Kidney (tissue), 22 donors: ENCODE data around the gene ANKRD17. TPM values are rescaled to one million over a fixed set of nuclear protein-coding genes. Genes with fewer than 3 reads are reported as not detected.
A peak's percentile ranks its signal among the peaks of the same experiment; 100 is the strongest.

ENCODE experiments used
- DNase-seq, 5 donors: peaks; one replicate each; pipeline ENCODE4 v3.0.0-alpha.2; 2013 to 2020
- FAIRE-seq: peaks from 2 replicates; lab custom pipeline; 2012; peaks lifted over from hg19 to GRCh38; lab: Jason Lieb, UNC
- H3K27ac ChIP-seq, 2 donors: one replicate each; pipeline ENCODE4 v1.7.0; 2013; ENCODE audit warnings: low read depth in 2 of 2, low read length in 2 of 2, inconsistent platforms in 1 of 2
- H3K27me3 ChIP-seq: one replicate; pipeline ENCODE4 v1.7.1; 2013; ENCODE audit warnings: low read length, inconsistent platforms; ENCODE audit not compliant: control insufficient read depth, insufficient read depth
- H3K36me3 ChIP-seq, 3 donors: one replicate each; pipeline versions ENCODE4 v1.7.0 to v1.7.1; 2013; ENCODE audit warnings: low read length in 3 of 3, control low read depth in 1 of 3, inconsistent platforms in 1 of 3; ENCODE audit not compliant: insufficient read depth in 3 of 3, control insufficient read depth in 2 of 3
- H3K4me1 ChIP-seq, 3 donors: one replicate each; pipeline versions ENCODE4 v1.7.0 to v1.7.1; 2013; ENCODE audit warnings: low read length in 3 of 3, inconsistent platforms in 1 of 3, low read depth in 1 of 3; ENCODE audit not compliant: control insufficient read depth in 2 of 3, insufficient read depth in 2 of 3
- H3K4me3 ChIP-seq, 3 donors: one replicate each; pipeline versions ENCODE4 v1.7.0 to v1.8.1; 2013; ENCODE audit warnings: low read length in 3 of 3, control low read depth in 1 of 3, inconsistent platforms in 1 of 3
- H3K9ac ChIP-seq, 3 donors: one replicate each; pipeline versions ENCODE4 v1.7.0 to v1.7.1; 2013; ENCODE audit warnings: low read length in 3 of 3, control low read depth in 1 of 3, inconsistent platforms in 1 of 3
- H3K9me3 ChIP-seq, 3 donors: one replicate each; pipeline versions ENCODE4 v1.7.0 to v1.7.1; 2013; ENCODE audit warnings: low read length in 3 of 3, control low read depth in 1 of 3, inconsistent platforms in 1 of 3; ENCODE audit not compliant: control insufficient read depth in 2 of 3, insufficient read depth in 1 of 3
- intact Hi-C: fragments of 100-400 bp; cut with DNase I; formaldehyde crosslinking; loops from one replicate; pipeline ENCODE4 v1.11.1; 2022
- long read RNA-seq, 10 donors: library from polyadenylated mRNA in 1 of 10; unstranded in 1 of 10; transcript quantifications; one replicate each; pipeline ENCODE4 v2.0.0 and lab custom pipeline, GENCODE V29; 2021 to 2026
- polyA plus RNA-seq: library from polyadenylated mRNA; stranded (reverse); fragments of 350-450 nt; fragmentation: Illumina TruSeq; extraction: RNeasy Lipid Tissue Mini Kit (QIAGEN cat#74804); gene quantifications from one replicate; pipeline ENCODE4 v1.2.3, GENCODE V29; 2014; ENCODE audit warnings: low read depth, low replicate concordance; ENCODE audit not compliant: insufficient read depth
- total RNA-seq: library from RNA; stranded (reverse); fragmentation: NEBNext Ultra II Directional; extraction: Animal tissue kit (Norgen Biotek cat#: 25700); gene quantifications from one replicate; pipeline ENCODE4 v1.2.1, GENCODE V29; 2021
- TF ChIP-seq, protein P1 (sequence below): IDR thresholded peaks from 3 replicates; pipeline ENCODE4 v1.5.1; 2012; ENCODE audit warnings: mild to moderate bottlenecking, moderate library complexity, borderline replicate concordance; ENCODE audit not compliant: insufficient read depth; ENCODE audit errors: extremely low read depth
- donor health status: control.
- donor health status: control.
- donor health status: control.
- donor health status: control.
- donor health status: control.
- donor health status: DM: yes; HTN: yes; CAD: no.
- donor health status: Normal renal cell carcinoma (clear cell type).

ANKRD17 gene, protein sequence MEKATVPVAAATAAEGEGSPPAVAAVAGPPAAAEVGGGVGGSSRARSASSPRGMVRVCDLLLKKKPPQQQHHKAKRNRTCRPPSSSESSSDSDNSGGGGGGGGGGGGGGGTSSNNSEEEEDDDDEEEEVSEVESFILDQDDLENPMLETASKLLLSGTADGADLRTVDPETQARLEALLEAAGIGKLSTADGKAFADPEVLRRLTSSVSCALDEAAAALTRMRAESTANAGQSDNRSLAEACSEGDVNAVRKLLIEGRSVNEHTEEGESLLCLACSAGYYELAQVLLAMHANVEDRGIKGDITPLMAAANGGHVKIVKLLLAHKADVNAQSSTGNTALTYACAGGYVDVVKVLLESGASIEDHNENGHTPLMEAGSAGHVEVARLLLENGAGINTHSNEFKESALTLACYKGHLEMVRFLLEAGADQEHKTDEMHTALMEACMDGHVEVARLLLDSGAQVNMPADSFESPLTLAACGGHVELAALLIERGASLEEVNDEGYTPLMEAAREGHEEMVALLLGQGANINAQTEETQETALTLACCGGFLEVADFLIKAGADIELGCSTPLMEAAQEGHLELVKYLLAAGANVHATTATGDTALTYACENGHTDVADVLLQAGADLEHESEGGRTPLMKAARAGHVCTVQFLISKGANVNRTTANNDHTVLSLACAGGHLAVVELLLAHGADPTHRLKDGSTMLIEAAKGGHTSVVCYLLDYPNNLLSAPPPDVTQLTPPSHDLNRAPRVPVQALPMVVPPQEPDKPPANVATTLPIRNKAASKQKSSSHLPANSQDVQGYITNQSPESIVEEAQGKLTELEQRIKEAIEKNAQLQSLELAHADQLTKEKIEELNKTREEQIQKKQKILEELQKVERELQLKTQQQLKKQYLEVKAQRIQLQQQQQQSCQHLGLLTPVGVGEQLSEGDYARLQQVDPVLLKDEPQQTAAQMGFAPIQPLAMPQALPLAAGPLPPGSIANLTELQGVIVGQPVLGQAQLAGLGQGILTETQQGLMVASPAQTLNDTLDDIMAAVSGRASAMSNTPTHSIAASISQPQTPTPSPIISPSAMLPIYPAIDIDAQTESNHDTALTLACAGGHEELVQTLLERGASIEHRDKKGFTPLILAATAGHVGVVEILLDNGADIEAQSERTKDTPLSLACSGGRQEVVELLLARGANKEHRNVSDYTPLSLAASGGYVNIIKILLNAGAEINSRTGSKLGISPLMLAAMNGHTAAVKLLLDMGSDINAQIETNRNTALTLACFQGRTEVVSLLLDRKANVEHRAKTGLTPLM (N-terminal part only)
- 67.7 TPM for total RNA-seq
- 13.3 TPM for polyA plus RNA-seq
- long read RNA-seq, donor 1, partial matches to known transcripts, result 5 of 5 reads
- long read RNA-seq, donor 1, other reads (novel, unspliced or antisense), result 0 of 5 reads
- long read RNA-seq, donor 2, partial matches to known transcripts, result 12 of 12 reads
- long read RNA-seq, donor 2, other reads (novel, unspliced or antisense), result 0 of 12 reads
- long read RNA-seq, donor 3, partial matches to known transcripts, result 63 of 63 reads
- long read RNA-seq, donor 3, other reads (novel, unspliced or antisense), result 0 of 63 reads
- long read RNA-seq, donor 4, partial matches to known transcripts, result 55 of 55 reads
- long read RNA-seq, donor 4, other reads (novel, unspliced or antisense), result 0 of 55 reads
- long read RNA-seq, donor 5, result 0 reads
- long read RNA-seq, donor 6, partial matches to known transcripts, result 33 of 35 reads
- long read RNA-seq, donor 6, other reads (novel, unspliced or antisense), result 0 of 35 reads
- long read RNA-seq, donor 7, partial matches to known transcripts, result 54 of 74 reads
- long read RNA-seq, donor 7, other reads (novel, unspliced or antisense), result 20 of 74 reads
- long read RNA-seq, donor 8, partial matches to known transcripts, result 29 of 31 reads
- long read RNA-seq, donor 8, other reads (novel, unspliced or antisense), result 0 of 31 reads
- long read RNA-seq, donor 9, partial matches to known transcripts, result 6 of 6 reads
- long read RNA-seq, donor 9, other reads (novel, unspliced or antisense), result 0 of 6 reads
- long read RNA-seq, donor 10, partial matches to known transcripts, result 9 of 9 reads
- long read RNA-seq, donor 10, other reads (novel, unspliced or antisense), result 0 of 9 reads

DNA sequence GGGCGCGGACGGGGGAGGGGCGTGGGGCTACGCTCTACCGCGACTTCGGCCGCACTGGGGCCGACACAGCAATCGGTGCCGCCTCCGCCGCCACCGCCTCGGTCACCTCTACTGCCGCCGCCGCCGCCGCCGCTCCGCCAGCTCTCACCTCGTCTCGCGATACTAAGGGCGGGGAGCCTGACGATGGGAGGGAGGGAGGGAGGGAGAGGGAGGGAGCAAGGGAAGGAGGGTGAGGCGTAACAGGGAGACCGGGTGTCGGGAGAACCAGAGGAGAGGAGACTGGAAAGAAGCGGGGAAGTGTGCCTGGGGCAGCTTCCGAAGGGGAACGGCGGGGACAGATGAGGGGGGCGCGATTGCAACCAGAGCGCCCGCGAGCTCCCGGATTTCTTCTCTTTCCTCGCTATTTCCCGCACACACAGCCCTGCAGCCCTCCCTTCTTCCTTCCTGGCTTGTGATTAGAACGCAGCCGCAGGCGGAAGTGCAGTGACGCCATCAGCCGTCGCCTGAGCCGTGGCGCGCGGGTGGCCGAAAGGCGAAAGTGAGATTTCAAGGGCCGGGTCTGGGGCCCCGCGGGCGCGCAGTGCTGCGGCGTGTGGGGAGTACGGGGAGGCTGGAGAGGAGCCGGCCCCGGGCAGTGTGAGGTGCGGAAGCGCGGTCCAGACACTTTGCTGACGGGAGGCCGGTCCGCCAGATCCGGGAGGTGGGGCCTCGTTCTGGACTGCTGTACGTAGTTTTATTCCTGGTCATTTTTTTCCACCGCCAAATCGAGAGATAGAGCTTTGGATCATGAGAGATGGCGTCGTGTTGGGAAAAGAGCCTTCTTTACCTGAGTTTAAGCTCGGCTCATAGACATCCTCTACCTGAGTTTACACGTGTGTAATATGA is at the start of gene ANKRD17:
TSS of gene ANKRD17 (minus strand) at position 113 of the 885 bp plus-strand sequence. CDS start 130 bp downstream, outside the sequence.
- intact Hi-C loops, result no loop called here
- peak within 1 kb of the TSS; percentile 98 for H3K27ac ChIP-seq
- TF ChIP-seq, protein P1, sequence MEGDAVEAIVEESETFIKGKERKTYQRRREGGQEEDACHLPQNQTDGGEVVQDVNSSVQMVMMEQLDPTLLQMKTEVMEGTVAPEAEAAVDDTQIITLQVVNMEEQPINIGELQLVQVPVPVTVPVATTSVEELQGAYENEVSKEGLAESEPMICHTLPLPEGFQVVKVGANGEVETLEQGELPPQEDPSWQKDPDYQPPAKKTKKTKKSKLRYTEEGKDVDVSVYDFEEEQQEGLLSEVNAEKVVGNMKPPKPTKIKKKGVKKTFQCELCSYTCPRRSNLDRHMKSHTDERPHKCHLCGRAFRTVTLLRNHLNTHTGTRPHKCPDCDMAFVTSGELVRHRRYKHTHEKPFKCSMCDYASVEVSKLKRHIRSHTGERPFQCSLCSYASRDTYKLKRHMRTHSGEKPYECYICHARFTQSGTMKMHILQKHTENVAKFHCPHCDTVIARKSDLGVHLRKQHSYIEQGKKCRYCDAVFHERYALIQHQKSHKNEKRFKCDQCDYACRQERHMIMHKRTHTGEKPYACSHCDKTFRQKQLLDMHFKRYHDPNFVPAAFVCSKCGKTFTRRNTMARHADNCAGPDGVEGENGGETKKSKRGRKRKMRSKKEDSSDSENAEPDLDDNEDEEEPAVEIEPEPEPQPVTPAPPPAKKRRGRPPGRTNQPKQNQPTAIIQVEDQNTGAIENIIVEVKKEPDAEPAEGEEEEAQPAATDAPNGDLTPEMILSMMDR, result peak; percentile 26
- H3K4me3 ChIP-seq, result peak within 1 kb of the TSS; percentile 82 to 98 (median 87)
- H3K9me3 ChIP-seq, result no peaks in the 10 kb centered on the region
- peak; percentile 96 to 97 (median 97) for DNase-seq
- H3K36me3 ChIP-seq, result no peaks in the 10 kb centered on the region
- H3K27me3 ChIP-seq, result no peaks in the 10 kb centered on the region
- peaks cover 4 to 10% (median 8%) of the 10 kb centered on the region in 3 donors for H3K4me1 ChIP-seq
- FAIRE-seq, result no peak
- H3K9ac ChIP-seq, result peak within 1 kb of the TSS; percentile 85 to 99 (median 90)

DNA sequence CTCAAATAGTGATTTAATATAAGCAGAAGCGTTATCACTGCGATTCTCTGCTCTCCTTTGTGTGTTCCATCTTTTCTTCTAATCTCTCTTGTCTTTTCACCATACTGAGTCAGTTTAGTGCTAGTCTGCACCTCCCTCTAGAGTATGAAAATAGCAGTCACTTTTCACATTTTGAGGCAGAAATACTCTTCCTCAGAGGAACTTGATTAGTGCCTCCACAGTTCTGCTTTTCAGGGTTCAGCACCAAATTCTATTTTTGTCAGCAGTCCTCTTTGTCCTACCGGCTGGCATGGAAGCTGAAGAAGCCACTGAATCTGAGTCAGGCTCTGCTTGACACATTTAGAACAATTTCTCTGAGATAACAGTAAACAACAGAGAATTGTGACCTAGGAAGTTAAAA is 49.7 kb upstream of the ANKRD17 start:
- FAIRE-seq, result peak; percentile 29

More for the DNA sequence above, 49.7 kb upstream of the ANKRD17 start:
- intact Hi-C loops, result no loop called here
- TF ChIP-seq, protein P1, result peak; percentile 35
- H3K9me3 ChIP-seq, result no peaks in the 10 kb centered on the region
- no peaks in the 10 kb centered on the region for H3K4me1 ChIP-seq
- DNase-seq, result peak in 1 of 5 donors; percentile 3
- no peaks in the 10 kb centered on the region for H3K36me3 ChIP-seq
- no peak overlapping the region for H3K4me3 ChIP-seq
- no peaks in the 10 kb centered on the region for H3K27me3 ChIP-seq
- H3K27ac ChIP-seq, result no peak overlapping the region
- no peak overlapping the region for H3K9ac ChIP-seq
